Fibroblast of the conjunctiva (primary cell): Measurements from ENCODE around the gene TBC1D14.

Experiments
- DNase-seq: peaks from one replicate; pipeline ENCODE4 v3.0.0-alpha.2; 2010; ENCODE audit warnings: low read depth

TBC1D14 gene

DNA sequence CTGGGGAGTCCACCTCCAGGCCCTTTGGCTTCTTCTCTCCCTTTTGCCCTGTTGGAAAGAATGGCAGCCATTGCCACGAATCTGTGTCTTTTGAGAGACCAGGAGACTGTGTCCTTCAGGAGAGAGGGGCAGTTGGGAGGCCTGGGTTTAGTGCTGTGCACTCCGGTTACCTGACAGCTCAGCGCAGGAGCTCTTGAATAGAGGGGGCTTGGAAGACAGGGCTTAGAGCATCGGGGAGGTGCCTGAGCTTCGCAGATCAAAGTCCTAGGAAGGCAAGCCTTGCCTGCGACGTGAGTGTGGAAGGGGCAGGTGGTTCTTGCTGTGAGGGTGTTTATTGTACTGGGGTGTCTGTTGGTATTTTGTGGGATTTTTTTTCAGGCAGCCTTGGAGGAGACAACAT, 91.6 kb downstream of the TBC1D14 start:
- no peak for DNase-seq

GRCh38 chr4:7002336-7002735, 92.7 kb downstream of the TBC1D14 start:
- no peak for DNase-seq

GRCh38 chr4:7003176-7003878, 93.7 kb downstream of the TBC1D14 start:
- DNase-seq: no peak

DNA sequence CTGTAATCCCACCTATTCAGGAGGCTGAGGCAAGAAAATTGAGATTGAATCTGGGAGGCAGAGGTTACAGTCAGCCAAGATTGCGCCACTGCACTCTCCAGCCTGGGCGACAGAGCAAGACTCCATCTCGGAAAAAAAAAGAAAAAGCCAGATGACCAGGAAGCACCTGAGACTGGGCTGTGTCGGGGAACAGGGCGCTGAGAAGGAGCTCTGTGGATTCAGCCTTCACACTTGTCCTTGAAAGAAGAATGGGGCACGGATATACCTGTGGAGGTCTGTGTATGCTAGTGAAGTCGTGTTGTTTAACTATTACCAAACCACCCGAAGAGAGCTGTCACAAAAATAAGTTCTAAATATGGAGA, 94.2 kb downstream of the TBC1D14 start:
- no peak for DNase-seq

DNA sequence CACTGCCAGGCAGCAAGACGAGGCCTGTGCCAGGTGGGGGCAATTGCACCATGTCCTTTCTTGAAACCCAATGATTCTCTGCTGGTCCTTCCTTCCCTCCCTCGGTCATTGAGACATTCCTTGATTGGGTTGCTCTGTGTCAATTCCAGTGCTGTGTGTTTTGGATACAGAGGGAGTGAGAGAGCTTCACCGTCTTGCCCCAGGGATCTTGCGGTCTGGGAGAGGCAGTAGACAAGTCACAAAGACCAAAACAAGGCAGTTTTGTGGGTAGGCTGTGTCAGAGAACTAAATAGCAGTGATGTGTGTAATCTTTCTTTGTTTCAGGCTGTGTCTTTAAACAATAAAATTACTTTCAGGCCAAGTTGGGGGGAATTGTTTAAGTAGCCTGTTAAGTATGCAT, 94.7 kb downstream of the TBC1D14 start:
- DNase-seq: no peak

DNA sequence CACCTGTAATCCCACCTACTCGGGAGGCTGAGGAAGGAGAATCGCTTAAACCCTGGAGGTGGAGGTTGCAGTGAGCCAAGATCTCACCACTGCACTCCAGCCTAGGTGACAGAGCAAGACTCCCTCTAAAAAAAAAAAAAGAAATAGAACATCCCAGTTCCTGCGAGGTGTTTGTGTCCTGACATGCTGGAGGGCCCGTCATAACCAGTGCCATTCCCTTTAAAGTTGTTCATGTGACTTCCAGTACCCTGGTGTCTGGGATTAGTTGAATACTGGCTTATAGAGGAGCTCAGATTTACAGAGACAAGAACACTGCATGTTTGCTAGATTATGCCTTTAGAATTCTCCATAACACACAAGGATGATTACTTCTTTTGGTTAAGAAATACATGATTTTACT, 95.9 kb downstream of the TBC1D14 start:
- DNase-seq: no peak

GRCh38 chr4:7006411-7006810, 96.8 kb downstream of the TBC1D14 start:
- no peak for DNase-seq

DNA sequence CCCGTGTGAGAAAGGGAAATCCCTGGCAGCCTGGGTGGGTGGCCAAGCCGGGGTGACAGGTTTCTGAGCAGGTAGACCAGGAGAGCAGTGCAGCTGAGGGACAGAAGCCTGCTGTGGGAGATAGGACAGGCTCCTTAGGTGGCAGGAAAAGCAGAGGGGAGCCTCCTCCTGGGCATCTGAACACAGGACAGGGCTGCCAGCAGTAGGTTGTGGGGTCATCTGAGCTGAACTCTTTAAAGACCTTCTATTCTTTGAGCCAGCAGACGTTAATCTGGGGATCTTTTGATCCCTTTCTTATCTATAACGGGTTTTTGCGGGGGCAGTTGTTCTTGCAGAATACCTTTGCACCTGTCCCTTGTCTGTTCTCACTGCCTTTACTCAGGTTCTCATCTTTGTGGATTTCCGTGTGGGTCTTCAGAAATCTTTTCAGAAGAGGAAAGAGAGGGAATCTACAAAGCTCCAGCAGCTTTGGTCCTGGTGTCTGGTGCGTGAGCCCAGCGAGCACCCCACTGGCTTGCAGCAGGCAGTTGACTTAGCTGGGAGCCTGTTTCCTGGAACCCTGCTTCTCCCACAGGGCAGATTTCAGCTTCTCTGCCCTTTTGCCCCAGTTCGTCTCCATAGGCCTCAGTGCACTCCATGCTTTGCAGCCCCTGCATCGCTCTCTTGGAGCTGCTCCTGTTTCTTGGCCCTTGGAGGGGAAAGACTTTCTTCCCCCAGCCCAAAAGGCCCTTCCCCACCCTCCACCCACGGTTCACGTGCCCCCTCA, 97.7 kb downstream of the TBC1D14 start:
- no peak for DNase-seq

GRCh38 chr4:7007944-7008343, 98.3 kb downstream of the TBC1D14 start:
- no peak for DNase-seq

- no peak for DNase-seq
These were observed 99.9 kb downstream of the TBC1D14 start for GRCh38 chr4:7009564-7009963.

DNA sequence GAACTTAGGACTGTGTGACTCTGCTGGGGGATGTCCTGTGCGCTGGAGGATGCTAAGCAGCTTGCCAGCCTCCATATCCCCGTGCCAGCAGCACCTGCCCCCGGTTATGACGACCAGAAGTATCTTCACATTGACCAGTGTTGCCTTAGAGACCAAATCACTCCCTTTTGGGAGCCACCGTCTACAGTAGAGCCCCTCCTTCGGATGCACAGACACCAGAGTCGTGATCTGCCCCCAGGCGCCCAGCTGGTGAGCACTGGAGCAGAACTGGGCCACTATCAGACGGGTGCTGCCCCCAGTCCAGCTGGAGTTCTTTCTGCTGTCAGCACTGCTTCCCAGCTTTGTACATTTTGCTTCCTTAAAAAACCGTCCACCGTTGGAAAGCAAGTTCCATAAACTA, 103.5 kb downstream of the TBC1D14 start:
- DNase-seq: no peak

GRCh38 chr4:7014815-7015214, 105.2 kb downstream of the TBC1D14 start:
- DNase-seq: no peak

GRCh38 chr4:7015383-7016035, 105.9 kb downstream of the TBC1D14 start:
- no peak for DNase-seq

GRCh38 chr4:7016086-7016485, 106.5 kb downstream of the TBC1D14 start:
- DNase-seq: no peak

DNA sequence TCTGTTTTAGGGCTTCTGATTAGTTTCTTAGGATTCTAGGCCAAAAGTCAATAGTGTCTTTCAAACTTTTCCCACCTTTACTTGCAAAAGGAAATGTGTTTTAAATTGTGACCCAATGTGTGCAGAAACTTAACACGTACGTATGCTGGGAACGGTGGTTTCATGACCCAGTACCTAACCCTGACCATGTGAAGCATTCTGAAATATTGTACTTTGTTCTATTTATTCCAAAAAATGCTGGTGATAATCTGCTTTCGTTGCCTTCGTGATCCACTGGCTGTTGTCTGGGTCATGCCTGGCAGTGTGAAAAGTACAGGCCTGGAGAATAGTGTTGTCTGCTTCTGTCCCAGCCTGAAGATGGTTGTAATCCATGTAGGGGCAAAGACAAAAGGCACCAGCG, 106.9 kb downstream of the TBC1D14 start:
- no peak for DNase-seq

DNA sequence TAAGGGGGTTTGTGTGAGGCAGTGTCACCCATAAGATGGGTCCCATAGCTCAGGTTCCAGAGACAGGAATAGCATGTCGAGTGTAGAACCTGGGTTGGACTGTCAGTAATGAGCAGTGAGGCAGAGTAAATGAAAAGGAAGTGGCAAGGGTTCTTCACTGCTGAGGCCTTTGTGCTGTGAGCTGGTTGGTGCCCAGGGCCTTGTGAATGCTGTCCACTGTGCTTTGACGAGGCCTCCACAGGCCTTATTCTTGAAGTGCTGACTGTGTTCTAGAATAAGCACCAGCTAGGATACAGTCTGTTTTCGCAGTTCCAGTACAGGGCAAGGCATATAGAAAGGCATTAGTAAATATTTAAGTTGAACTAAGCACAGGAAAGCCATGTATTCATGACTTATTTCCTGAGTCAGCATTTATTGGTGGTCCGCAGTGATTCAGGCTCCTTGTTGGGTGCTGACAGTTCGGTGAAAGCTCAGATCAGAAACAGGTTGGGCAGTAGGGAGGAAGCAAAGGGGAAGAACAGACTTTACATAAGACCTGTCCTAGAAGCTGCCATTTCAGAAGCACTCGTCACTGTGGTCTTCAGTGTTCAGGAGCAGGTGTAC, 107.9 kb downstream of the TBC1D14 start:
- DNase-seq: no peak

DNA sequence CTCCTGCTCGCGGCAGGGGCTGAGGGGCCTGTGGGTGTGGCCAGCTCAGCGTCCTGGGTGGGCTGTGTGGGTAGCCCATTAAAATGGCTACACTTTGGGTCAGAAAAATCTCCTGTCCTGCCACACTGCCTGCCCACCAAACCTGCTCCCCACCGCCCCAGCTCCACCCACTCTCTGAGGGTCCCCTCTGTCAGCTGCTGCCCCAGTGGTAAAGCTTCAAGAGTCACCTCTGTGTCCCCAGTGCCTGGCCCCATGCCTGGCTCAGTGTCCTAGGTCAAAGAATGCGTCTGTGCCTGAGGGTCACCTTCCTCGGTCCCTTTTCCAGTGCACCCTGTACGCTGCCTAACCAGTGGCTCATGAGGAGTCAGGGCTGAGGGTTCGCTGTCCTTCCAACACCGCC, 108.7 kb downstream of the TBC1D14 start:
- no peak for DNase-seq

DNA sequence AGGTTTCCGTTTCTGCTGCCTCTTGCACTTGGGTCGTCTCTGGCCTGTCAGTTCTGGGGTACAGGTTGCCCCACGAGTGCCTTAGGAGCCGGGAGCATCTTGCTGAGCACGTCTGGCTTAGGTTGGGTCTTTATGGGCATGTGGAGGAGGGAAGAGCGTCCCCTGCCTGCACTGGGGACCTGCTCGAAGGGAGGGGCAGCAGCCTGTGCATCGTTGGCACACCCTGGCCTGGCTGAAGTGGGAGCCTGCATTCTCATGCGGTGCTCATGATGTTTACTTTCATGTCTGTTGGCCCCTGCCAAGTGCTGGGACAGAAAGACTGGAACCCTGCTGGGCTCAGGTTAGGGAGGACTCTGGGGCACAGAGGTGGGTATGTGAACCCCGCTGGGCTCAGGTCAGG, 109.7 kb downstream of the TBC1D14 start:
- DNase-seq: no peak

GRCh38 chr4:7020290-7020689, 110.7 kb downstream of the TBC1D14 start:
- DNase-seq: no peak

DNA sequence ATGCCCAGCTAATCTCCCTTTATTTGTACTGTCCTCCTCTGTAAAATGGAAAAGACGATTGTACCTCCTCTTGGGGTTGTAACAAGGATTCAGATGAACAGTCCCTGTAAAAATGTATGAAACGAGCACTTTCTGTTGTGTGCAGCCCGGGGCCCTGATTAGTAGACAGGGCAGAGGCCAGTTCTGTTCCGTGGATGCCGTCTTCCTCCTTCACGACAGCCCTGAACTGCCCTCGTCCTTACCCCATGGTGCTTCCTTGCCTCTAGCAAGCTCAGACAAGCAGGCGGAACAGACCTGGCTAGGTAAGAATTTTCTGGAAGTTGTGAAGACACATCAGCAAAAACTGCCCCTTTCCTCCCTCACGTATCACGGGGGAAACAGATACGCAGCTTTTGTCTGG, 111.2 kb downstream of the TBC1D14 start:
- DNase-seq: no peak

DNA sequence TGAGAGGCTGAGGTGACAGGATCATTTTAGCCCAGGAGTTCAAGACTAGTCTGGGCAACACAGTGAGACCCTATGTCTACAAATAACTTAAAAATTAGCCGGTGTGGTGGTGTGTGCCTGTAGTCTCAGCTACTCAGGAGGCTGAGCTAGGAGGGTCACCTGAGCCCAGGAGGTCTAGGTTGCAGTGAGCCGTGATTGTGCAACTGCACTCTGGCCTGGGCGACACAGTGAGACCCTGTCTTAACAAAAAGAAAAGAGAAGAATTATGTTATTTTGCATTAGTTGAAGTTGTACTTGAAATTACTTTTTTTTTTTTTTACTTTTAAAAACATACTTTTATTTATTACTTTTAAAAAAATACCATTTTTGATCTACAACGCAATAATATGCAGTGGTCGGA, 111.7 kb downstream of the TBC1D14 start:
- no peak for DNase-seq

GRCh38 chr4:7021930-7022664, 112.5 kb downstream of the TBC1D14 start:
- no peak for DNase-seq
